ENCODE measurements around the gene OPRPN.

Gene OPRPN, protein sequence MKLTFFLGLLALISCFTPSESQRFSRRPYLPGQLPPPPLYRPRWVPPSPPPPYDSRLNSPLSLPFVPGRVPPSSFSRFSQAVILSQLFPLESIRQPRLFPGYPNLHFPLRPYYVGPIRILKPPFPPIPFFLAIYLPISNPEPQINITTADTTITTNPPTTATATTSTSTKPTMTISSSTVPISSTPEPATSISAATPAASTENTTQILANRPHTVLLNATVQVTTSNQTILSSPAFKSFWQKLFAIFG

DNA sequence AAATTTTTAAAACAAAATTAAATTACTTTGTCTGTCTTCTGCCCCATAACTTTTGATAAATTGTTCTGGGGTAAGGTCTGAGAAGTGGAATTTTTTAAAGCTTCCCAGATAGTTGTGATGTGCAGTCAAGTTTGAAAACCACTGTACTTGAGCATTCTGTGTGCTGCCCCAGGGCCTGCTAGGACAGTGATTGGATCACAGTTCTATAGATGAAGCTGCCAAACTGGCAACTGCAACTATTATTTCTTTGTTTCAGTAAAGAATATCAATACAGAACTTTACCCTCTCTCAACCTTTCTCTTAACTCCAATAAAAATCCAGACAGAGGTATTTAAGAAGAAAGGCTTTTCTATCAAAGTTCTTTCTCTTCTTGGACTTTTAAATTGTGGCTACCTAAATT, at the start of gene OPRPN:
TSS of gene OPRPN (plus strand) at position 361 of the 400 bp plus-strand sequence. CDS start 1,346 bp downstream, outside the sequence.
- no peak for DNase-seq

DNA sequence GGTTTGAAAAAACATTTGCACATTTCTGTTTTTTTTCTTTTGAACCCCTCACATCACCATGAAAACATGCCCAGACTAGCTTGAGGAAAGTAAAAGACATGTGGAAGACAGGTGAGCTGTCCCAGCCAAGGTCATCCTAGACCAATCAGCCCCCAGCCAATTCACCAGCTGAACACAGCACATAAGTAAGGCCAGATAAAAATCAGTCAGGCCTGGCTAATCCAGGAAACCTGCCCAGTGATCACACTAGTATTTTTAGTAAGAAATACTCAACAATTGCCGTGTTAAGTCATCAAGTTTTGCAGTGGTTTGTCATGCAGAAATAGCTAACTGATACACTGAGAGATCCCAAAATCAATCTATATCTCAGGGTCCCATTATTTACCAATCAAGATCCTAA, 41.6 kb upstream of the OPRPN start:
- no peak for DNase-seq

DNA sequence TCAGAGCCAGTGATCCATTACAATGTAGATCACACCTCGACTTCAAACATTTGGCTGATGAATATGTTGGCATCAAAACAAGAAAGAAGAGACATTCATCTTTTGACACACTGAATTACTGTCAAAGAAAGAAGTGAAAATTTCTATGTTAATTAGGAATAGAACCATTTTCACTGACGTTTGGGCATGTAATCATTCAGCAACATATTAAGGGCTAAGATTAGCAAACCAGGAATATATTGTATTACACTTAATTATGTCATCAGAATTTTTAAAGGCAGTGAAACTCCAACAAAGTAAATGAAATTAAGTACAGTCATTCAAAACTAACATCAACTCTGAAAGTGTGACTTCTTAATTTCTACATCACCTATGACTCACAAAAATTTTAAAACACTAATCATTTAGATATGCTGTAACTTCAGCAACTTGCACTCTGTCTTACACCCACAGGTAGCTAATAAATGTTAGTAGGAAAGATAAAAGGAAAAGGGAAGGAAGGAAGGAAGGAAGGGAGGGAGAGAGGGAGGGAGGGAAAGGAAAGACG, 38.6 kb upstream of the OPRPN start:
- no peak for DNase-seq

DNA sequence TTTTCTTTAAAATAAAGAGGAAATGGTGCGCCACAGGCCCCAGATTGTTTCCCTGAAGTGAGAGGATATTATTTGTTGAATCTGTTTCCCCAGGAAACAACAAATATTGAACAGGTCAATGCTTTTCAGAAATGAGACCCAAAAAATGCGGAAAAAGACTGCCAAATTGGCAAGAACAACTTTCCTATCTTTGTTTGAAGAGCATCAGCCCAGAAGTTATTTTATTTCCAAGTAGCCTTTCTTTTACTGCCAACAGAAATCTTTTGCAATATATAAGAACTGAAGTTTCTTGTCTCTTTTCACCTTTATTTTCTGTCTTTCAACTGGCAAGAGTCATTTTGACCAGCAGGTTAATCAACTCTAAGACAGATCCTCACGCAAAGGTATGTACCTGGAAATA, 37.3 kb upstream of the OPRPN start, which contains the start of gene SMR3A:
TSS of gene SMR3A (plus strand) at position 301 of the 400 bp plus-strand sequence. CDS start 1,356 bp downstream, outside the sequence.
- DNase-seq, result no peak

DNA sequence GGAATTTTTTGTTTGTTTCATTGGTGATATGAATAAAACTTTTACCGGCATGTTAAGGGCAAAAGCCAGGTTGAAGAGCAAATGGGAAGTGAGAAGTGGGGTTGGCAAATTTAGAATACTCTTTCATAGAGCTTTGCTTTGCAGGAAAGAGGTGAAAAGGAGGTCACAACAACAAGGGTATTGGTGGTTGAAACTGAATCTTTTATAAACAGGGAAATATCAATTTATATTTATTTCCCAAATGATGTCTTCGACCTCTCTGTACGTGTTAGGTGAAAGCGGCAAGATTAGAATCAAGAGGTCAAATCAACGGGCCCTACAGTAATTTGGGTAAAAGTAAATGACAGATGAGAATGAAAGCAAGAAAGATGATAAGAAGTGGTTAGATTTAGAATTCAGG, 33.7 kb upstream of the OPRPN start:
- DNase-seq, result no peak

DNA sequence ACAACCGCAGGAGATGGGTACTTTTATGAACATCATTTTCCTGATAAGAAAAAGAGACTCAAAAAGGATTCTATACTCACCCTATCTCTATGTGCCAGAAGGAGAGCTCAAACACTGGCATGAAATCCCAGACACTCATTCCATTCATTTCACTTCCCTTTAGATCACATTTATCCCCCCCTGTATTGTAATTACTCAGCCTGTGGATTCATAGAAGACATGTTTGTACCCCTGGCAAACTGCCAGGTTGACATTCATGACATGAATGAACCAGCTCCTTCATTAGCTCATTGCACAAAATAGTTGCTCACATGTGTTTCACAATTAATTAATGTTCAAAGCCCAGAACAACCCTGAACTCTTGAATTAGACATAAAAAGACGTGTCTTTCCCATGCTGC, 32.3 kb upstream of the OPRPN start:
- DNase-seq, result no peak

DNA sequence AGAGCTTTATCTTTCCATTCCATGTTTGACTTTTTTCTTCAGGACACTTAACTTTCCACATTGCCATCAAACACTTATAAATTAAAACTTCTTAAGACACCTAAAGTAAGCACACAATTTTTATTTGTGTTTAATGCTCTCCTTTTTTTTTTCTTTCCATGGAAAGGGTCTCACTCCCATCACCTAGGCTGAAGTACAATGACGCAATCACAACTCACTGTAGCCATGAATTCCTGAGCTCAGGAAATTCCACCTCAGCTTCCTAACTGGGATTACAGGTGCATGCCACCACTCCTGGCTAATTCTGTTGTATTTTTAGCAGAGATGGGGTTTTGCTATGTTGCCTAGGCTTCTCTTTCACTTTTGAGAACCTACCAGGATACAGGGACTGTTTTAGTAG, 29.9 kb upstream of the OPRPN start:
- DNase-seq, result no peak

DNA sequence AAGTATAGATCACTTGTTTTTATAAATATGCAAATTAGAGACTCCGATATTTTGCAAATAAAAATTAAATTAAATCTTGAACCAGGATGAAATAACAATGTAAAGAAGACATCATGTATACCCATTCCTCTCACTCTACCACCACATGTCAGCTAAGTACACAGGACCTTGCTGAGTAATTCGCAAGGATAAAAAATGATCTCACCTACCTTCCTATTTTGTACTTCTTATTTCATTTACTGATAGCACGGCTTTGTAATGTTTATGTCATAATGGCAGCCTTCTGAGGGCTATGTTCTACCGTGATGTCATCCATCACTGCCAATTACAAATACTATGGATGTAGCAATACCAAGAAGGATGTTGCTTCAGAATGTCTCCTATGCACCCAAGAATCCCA, 25.8 kb upstream of the OPRPN start:
- no peak for DNase-seq

DNA sequence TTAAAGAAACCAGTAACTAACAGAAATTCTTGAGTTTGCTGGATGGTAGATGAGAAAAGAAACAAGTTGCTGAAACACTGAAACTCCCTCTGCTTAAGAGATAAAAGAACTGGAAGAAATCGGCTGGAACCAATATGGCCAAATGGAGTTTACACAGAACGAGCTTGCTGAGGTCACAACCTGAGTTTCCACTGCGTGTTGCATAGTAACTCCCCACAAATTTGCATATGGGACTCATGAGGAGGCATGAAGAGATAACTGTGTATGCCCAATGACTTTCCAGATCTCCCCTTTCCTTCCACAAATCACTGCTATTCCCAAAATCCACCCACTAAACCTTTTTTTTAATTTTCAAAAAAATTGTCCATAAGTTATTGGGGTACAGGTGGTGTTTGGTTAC, 25.0 kb upstream of the OPRPN start:
- DNase-seq, result no peak

DNA sequence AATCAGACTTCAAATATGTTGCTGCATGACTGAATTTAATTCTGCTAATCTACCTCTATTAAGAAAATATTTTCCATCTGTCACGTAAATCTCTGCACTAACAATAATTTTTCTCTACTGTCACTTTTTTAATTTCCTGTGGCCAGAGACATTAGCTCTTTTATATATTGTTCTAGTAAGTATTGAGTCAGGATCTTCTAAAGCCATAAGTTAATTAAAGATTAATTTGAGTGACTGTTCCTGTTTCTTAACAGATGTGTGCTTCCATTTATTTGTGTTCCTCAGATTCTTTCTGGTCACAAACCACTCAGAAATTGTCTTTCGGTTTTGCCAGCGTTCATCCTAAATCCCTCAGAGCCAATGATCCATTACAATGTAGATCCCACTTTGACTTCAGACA, 17.2 kb upstream of the OPRPN start:
- no peak for DNase-seq

DNA sequence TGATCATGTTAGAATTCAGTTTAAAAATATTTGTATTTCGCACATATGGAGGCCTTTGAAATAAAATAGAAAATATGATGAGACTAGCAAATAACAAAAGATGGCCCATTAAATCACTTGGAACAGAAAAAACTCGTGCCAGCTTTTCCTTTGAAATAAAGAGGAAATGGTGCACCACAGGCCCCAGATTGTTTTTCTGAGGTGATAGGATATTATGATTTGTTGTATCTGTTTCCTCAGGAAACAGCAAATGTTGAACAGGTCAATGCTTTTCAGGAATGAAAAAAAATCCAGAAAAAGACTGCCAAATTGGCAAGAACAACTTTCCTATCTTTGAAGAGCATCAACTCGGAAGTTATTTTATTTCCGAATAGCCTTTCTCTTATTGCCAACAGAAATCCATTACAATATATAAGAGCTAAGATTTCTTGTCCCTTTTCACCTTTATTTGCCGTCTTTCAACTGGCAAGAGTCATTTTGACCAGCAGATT, 15.0 kb upstream of the OPRPN start, which contains the start of gene SMR3B:
TSS of gene SMR3B (plus strand) at position 441 of the 491 bp plus-strand sequence. CDS start 1,380 bp downstream, outside the sequence.
- DNase-seq, result no peak

DNA sequence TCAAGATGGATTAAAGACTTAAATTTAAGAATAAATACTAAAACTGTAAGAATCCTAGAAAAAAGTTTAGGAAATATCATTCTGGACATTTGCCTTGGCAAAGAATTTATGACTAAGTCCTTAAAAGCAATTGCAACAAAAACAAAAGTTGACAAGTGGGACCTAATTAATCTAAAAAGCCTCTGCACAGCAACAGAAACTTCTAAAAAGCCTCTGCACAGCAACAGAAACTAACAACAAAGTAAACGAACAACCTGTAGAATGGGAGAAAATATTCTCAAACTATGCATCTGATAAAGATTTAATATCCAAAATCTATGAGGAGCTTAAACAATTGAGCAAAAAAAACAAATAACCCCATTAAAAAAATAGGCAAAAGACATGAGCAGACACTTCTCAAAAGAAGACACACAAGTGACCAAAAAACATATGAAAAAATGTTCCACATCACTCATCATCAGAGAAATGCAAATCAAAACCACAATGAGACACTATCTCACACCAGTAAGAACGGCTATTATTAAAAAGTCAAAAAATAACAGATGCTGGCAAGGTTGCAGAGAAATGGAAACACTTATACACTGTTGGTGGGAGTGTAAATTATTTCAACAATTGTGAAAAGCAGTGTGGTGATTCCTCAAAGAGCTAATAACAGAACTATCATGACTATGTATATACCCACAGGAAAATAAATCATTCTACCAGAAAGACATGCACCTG, 5.5 kb upstream of the OPRPN start:
- no peak for DNase-seq

DNA sequence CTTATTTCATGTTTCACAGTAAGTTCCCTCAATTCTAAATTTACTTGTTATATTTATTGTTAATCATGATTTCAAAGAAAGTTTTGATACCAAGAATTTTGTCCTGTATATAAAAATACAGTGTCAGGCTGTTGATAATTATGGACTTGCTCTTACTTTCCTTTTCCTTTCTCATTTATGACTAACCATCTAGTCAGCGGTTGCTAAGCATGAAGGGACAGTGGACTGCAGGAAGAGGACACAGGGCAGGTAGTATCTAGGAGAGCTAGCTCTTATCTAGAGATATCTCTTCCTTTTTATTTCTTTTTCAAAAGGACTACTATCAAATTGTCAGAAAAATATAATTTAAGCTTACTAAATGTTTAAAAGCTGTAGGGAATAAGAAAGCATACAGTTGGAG, 1.6 kb downstream of the OPRPN start:
- DNase-seq, result peak in 1 of 3 donors; percentile 20

DNA sequence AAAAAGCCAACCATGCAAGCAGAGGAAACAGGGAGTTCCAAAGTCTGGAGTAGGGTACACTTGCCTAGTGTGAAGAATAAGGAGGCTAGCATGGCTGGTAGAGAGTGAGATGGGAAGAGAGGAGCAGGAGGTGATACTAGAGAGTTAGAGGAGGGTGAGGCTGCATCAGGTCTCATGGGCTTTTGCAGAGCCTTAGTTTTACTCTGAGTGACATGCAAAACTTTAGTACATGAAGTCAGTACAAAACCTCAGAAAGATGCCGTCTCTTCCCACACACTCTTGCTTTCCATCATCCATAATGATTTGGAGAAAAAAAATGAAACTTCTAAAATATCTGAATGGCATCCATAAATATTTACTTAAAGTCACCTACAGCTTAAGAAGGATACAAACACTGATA, 5.0 kb downstream of the OPRPN start:
- no peak for DNase-seq

DNA sequence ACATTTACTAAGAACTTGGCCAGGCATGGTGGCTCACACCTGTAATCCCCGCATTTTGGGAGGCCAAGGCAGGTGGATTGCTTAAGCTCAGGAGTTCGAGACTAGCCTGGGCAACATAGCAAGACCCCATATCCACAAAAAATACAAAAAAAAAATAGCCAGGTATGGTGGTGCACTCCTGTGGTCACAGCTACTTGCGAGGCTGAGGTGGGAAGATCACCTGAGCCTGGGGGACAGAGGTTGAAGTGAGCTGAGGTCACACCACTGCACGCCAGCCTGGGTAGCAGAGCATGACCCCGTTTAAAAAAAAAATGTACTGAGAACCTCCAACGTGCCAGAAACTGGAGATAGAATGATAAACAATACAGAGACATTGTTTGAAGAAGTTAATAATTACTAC, 8.0 kb downstream of the OPRPN start:
- no peak for DNase-seq

DNA sequence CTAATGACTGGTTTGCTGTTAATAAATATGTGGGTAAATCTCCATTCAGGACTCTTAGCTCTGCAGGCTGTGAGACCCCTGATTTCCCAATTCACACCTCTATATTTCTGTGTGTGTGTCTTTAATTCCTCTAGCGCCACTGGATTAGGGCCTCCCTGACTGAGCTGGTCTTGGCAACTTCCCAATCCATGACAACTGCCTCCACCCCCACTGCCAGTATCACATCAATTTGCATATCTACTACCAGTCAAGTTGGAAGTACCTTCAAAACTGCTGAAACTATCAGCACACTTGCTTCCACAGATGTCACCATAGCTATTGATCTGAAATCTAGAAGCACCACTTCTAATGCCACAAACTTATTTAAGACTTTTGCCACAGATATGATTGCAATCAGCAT, 27.6 kb downstream of the OPRPN start:
- DNase-seq, result no peak

DNA sequence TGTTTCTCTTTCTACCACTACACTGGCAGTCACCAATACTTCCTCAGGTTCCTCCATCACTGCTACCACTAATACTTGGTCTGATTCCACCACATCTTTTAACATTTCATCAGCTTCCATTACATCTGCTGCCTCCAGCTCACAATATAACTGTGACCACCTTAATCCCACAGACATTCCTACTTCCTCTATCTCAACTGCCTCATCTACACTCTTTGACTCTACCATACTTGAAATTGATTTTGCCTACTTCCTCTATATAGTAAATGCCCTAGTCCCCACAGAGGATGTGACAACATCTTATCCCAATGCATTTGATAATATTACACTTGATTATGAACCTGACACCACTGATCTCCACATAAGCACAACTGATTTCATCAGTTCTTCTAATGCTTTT, 29.0 kb downstream of the OPRPN start:
- DNase-seq, result no peak

DNA sequence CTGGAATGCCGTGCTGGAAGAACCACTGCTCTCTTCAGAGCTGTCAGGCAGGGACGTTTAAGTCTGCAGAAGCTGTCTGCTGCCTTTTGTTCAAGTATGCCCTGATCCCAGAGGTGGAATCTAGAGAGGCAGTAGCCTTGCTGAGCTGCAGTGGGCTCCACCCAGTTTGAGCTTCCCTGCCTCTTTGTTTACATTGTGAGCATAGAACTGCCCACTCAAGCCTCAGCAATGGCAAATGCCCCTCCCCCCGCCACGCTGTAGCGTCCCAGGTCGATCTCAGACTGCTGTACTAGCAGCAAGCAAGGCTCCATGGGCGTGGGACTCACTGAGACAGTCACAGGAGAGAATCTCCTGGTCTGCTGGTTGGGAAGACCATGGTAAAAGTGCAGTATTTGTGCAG, 39.5 kb downstream of the OPRPN start:
- DNase-seq, result no peak

DNA sequence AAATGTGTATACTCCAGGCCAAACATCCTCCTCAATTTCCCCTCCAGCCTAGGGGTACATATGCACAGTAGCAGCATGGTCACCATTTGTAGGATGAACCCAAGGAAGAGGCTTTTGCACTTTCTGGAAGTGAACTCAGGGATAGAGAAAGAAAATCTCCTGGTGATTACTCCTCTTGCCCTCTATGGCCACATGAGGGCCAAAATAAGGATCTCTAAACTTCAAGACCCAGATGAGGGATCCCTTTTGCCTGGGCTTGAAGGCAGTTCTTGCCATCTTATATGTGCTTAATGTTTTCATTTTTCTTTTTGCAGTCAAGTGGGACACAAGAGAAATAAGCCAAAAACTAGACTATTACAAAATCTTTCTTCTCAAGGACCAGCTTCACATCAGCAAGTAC, 44.7 kb downstream of the OPRPN start:
- DNase-seq, result no peak

DNA sequence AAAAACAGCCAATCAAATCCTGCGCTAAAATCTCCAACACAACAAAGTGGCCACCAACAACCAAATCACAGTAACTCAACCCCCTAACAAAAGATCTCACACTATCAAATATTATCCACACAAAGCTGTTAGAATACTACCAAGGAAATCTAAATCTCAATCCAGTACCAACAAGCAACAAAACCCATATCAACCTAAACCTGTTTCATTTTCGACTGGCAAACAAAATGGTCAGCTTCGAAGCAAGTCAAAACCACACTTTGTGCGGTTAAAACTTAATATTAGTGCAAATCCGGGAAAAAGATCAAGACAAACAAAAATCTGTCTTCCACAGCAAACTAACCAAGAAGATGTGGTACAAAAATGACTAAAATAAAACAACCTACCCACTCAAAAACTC, 45.6 kb downstream of the OPRPN start:
- no peak for DNase-seq

DNA sequence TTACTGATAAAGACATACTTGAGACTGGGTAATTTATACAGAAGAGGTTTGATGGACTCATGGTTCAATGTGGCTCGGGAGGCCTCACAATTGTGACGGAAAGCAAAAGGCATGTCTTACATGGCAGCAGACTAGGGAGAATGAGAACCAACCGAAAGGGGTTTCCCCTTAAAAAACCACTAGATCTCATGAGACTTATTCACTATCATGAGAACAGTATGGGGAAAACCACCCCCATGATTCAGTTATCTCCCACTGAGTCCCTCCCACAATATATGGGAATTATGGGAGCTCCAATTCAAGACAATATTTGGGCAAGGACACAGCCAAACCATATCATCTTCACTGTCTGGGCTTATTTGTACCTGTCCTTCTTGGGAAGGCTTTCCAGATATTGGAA, 51.5 kb downstream of the OPRPN start:
- DNase-seq, result no peak

DNA sequence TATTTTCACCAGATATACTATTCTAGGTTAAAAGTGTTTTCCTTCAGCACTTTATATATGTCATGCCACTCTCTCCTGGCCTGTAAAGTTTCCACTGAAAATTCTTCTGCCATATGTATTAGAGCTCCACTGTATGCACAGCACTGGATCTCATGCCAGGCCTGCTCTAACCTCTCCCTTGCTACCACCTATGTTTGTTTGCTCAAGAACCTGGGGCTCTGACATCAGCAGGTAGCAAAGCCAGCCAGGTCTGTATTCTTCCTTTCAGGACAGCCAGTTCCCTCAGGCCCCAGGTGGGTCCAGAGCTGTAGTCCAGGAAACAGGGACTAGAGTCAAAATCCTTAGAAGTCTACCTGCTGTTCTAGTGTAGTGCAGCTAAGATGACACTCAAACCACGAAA, 55.2 kb downstream of the OPRPN start:
- DNase-seq, result no peak
